Measurements from ENCODE around the gene VENTX.
"Not testable (repeated sequence)": the region's sequence is repeated elsewhere in the genome, so short reads cannot be mapped to it uniquely, and the experiment has no call there.

Gene VENTX

DNA sequence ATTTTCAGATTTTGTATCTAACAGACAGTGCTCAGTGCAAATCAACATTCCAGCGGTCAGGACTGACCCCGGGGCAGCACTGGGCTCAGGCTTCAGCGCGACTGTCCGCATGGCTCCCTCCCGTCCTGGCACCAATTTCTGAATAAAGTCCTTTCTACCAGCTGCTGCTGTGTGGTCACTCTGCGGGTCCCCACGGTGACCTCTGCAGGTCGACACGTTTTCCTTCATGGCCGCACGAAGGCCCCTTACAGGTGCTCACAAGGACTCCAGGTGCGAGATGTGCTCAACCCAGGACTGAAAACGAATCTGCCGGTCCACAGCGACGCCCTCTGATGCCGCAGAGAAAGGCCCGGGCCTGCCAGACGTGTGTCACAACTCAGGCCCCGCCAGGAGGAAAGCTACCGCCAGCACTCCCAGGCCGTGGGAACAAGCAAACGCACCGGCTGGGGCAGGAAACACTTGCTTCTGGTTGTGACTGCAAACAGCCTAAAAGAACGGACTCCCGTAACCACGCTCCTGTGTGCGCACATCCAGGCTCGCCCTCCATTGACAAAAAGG lies 11.3 kb upstream of the VENTX start:
- WGBS, 2 experiments: 87 to 88% methylated on average over 30 of the region's 30 CpGs
- H3K4me1 ChIP-seq (ENCODE audit: control insufficient read depth, insufficient read depth, low read length): peaks cover 4% of the 10 kb centered on the region

DNA sequence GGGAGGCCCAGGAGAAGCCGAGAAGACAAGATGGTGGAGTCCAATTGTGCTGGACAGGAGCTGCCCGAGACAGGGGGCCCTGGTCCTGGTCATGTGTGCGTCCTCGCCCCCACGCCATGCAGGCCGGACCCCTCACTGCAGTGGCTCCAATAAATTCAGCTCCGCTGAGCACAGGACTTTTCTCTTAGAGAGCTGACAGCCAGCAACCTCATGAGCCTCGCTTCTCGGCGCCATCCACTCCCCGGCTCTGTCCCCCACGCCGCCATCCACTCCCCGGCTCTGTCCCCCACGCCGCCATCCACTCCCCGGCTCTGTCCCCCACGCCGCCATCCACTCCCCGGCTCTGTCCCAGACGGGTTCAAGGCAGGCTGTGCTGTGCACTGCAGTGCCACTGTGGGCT lies 10.4 kb upstream of the VENTX start:
- peaks cover 54% of the 10 kb centered on the region for H3K27me3 ChIP-seq (ENCODE audit: control insufficient read depth, insufficient read depth, low read length, poor library complexity, severe bottlenecking)
- no peaks in the 10 kb centered on the region for H3K36me3 ChIP-seq (ENCODE audit: control insufficient read depth, insufficient read depth, low read length)
- H3K4me3 ChIP-seq (ENCODE audit: insufficient read depth, low read depth, low read length): no peak overlapping the region
- H3K4me1 ChIP-seq (ENCODE audit: control insufficient read depth, insufficient read depth, low read length): peaks cover 4% of the 10 kb centered on the region
- WGBS, 2 experiments: 93 to 95% methylated on average over 21 of the region's 21 CpGs
- no peak overlapping the region for H3K27ac ChIP-seq (ENCODE audit: insufficient read depth, low read depth, low read length, poor library complexity, severe bottlenecking)
- H3K9me3 ChIP-seq (ENCODE audit: control insufficient read depth, low read length): no peaks in the 10 kb centered on the region

More for the DNA sequence above, 11.3 kb upstream of the VENTX start:
- Histone ChIP-seq H3K36me3 (ENCODE audit: control insufficient read depth, insufficient read depth, low read length) (no peaks in the 10 kb centered on the region), H3K27me3 (ENCODE audit: control insufficient read depth, insufficient read depth, low read length, poor library complexity, severe bottlenecking) (peaks cover 44% of the 10 kb centered on the region), H3K9me3 (ENCODE audit: control insufficient read depth, low read length) (no peaks in the 10 kb centered on the region), H3K4me3 (ENCODE audit: insufficient read depth, low read depth, low read length) (no peak overlapping the region), H3K27ac (ENCODE audit: insufficient read depth, low read depth, low read length, poor library complexity, severe bottlenecking) (no peak overlapping the region)

DNA sequence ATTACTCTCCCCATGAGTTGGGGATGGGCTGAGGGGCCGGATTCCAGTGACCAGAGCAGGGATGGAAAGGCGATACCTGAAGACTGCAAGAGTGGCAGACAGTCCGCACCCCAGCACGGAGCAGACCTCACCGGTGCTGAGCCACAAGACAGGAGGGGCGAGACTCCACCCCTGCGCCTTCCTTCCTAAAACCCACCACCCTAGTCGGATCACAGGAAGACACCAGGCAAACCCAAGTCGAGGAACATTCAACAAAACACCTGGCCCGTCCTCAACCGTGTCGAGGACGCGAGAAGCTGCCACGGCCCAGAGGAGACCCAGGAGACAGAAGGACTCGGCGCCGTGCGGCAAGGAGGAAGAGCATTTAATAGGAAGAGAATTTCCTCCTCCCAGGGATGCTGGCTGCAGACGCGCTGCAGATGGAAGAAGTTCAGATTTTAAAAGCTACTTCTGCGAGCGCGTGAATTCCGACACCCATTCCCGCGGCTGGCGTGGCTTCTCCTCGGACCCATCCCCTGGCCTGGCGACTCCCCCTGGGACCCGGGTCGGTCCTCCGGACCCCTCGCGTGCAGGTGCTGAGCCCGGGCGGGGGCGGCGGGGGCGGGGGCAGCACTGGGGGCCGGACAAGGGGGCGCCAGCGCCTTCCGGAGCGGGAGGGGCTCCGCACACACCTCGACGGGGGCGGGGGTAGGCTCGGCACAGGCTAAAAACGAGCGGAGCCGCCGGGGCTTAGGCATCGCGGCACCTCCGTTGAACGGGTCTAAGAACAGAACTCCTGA lies 8.2 kb upstream of the VENTX start:
- H3K27ac ChIP-seq (ENCODE audit: insufficient read depth, low read depth, low read length, poor library complexity, severe bottlenecking): no peak overlapping the region
- no peaks in the 10 kb centered on the region for H3K9me3 ChIP-seq (ENCODE audit: control insufficient read depth, low read length)
- 12 to 15% methylated on average over 58 of the region's 58 CpGs for WGBS, 2 experiments
- peak overlapping the region; percentile 10 for H3K4me3 ChIP-seq (ENCODE audit: insufficient read depth, low read depth, low read length)
- H3K4me1 ChIP-seq (ENCODE audit: control insufficient read depth, insufficient read depth, low read length): peaks cover 4% of the 10 kb centered on the region
- H3K27me3 ChIP-seq (ENCODE audit: control insufficient read depth, insufficient read depth, low read length, poor library complexity, severe bottlenecking): peaks cover 75% of the 10 kb centered on the region
- H3K36me3 ChIP-seq (ENCODE audit: control insufficient read depth, insufficient read depth, low read length): no peaks in the 10 kb centered on the region

DNA sequence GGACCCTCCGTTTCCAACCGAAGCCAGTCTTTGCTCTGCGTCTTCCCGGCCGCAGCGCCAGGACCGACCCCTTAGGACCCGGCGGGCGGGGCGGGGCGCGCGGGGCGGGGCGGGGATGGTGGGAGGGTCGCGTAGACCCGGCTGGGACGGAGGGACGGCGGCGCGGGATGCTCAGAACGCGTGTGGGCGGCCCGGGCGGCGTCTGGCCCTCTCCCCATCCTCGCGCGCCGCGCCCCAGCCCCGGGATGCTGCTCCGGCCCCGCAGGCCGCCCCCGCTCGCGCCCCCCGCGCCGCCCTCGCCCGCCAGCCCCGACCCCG lies 7.7 kb upstream of the VENTX start, which contains the start of gene UTF1:
Gene UTF1, plus strand, starts transcription at position 174 of the 318 bp plus-strand sequence. Its CDS starts 72 bp downstream, at position 246.
- Histone ChIP-seq H3K4me1 (ENCODE audit: control insufficient read depth, insufficient read depth, low read length) (peaks cover 4% of the 10 kb centered on the region), H3K27me3 (ENCODE audit: control insufficient read depth, insufficient read depth, low read length, poor library complexity, severe bottlenecking) (peaks cover 81% of the 10 kb centered on the region), H3K36me3 (ENCODE audit: control insufficient read depth, insufficient read depth, low read length) (no peaks in the 10 kb centered on the region), H3K27ac (ENCODE audit: insufficient read depth, low read depth, low read length, poor library complexity, severe bottlenecking) (no peak within 1 kb of the TSS), H3K4me3 (ENCODE audit: insufficient read depth, low read depth, low read length) (peak within 1 kb of the TSS; percentile 25), H3K9me3 (ENCODE audit: control insufficient read depth, low read length) (no peaks in the 10 kb centered on the region)
- 0 to 1% methylated on average over 49 of the region's 49 CpGs for WGBS, 2 experiments

DNA sequence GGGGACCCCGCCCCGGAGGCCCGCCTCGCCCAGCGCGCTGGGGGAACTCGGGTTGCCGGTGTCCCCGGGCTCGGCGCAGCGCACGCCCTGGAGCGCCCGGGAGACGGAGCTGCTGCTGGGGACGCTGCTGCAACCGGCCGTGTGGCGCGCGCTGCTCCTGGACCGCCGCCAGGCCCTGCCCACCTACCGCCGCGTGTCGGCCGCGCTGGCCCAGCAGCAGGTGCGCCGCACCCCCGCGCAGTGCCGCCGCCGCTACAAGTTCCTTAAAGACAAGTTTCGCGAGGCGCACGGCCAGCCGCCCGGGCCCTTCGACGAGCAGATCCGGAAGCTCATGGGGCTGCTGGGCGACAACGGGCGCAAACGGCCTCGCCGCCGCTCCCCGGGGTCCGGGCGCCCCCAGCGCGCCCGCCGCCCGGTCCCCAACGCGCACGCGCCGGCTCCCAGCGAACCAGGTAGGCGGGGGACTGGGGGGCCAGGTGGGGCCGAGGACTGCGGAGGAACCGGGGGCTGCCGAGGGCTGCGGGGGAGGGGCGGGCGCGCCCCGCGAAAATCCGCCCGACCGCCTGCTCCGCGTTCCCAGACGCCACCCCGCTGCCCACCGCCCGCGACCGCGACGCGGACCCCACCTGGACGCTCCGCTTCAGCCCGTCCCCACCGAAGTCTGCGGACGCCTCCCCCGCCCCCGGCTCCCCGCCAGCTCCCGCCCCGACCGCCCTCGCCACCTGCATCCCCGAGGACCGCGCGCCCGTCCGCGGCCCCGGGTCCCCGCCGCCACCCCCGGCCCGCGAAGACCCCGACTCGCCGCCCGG lies 7.1 kb upstream of the VENTX start:
- Histone ChIP-seq H3K36me3 (ENCODE audit: control insufficient read depth, insufficient read depth, low read length) (no peaks in the 10 kb centered on the region), H3K4me1 (ENCODE audit: control insufficient read depth, insufficient read depth, low read length) (peaks cover 6% of the 10 kb centered on the region), H3K27ac (ENCODE audit: insufficient read depth, low read depth, low read length, poor library complexity, severe bottlenecking) (no peak overlapping the region), H3K4me3 (ENCODE audit: insufficient read depth, low read depth, low read length) (peak overlapping the region; percentile 25), H3K27me3 (ENCODE audit: control insufficient read depth, insufficient read depth, low read length, poor library complexity, severe bottlenecking) (peaks cover 87% of the 10 kb centered on the region), H3K9me3 (ENCODE audit: control insufficient read depth, low read length) (no peaks in the 10 kb centered on the region)
- WGBS, 2 experiments: 2 to 3% methylated on average over 122 of the region's 122 CpGs

DNA sequence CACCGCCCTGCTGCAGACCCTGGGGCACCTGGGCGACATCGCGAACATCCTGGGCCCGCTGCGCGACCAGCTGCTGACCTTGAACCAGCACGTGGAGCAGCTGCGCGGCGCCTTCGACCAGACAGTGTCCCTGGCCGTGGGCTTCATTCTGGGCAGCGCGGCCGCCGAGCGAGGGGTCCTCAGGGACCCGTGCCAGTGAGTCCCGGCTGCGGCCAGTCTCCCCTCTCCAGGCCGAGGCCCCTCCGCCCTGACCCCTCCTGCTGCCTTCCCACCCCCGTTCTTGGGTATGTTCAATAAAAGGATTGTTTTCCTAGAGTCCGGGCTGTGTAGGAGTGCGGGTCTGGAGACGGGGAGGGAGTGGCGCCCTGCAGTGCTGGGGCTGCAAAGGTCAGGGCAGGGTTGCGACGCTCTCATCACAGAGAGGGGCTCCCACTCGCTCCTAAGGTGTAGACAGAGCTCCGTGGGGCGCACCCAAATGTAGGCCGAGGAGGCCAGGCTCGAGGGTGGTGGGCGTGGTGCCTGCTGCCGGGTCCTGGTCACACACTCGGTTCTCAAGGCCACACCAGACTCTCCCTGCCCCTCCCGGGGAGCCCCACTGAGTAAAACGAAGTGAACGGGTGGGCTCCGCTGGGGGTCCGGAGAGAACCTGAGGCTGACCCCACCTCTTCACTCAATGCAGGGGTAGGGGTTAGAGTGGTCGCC lies 6.3 kb upstream of the VENTX start:
- Histone ChIP-seq H3K4me1 (ENCODE audit: control insufficient read depth, insufficient read depth, low read length) (peaks cover 14% of the 10 kb centered on the region), H3K27me3 (ENCODE audit: control insufficient read depth, insufficient read depth, low read length, poor library complexity, severe bottlenecking) (peaks cover 93% of the 10 kb centered on the region), H3K36me3 (ENCODE audit: control insufficient read depth, insufficient read depth, low read length) (no peaks in the 10 kb centered on the region), H3K4me3 (ENCODE audit: insufficient read depth, low read depth, low read length) (no peak overlapping the region), H3K9me3 (ENCODE audit: control insufficient read depth, low read length) (no peaks in the 10 kb centered on the region), H3K27ac (ENCODE audit: insufficient read depth, low read depth, low read length, poor library complexity, severe bottlenecking) (no peak overlapping the region)
- 23 to 27% methylated on average over 44 of the region's 44 CpGs for WGBS, 2 experiments

DNA sequence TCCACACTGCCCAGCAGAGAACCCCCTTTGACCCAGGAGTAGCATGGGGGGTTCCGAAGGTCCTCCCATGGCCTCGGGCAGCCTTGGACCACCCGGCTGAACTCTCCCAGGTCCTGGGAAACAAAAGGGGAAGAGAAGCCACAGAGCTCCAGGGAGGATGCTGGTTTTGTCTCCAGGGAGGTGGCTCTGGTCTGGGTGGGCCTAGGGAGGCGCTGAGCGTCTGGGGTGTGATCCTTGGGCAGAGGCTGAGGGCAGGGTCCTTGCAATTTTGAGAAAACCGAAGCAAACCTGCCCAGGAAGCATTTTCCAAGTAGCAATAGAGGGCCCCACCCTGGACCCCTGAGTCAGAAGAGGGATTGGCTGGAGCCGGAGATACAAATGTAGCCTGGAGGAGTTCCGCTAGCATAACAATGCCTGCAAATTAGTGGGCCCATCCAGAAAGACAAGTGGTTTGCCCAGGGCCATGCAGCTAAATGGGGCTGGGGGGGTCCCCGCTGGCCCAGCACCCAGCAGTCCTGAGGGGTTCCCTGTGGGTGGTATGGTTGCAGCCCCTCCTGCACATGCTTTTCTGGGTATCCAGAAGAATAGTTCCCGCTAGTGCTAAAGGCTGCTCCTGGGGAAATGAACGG lies 5.6 kb upstream of the VENTX start:
- Histone ChIP-seq H3K4me3 (ENCODE audit: insufficient read depth, low read depth, low read length) (no peak overlapping the region), H3K27me3 (ENCODE audit: control insufficient read depth, insufficient read depth, low read length, poor library complexity, severe bottlenecking) (peaks cover 95% of the 10 kb centered on the region), H3K9me3 (ENCODE audit: control insufficient read depth, low read length) (no peaks in the 10 kb centered on the region), H3K4me1 (ENCODE audit: control insufficient read depth, insufficient read depth, low read length) (peaks cover 19% of the 10 kb centered on the region), H3K36me3 (ENCODE audit: control insufficient read depth, insufficient read depth, low read length) (no peaks in the 10 kb centered on the region), H3K27ac (ENCODE audit: insufficient read depth, low read depth, low read length, poor library complexity, severe bottlenecking) (no peak overlapping the region)
- 13 to 19% methylated on average over 11 of the region's 11 CpGs for WGBS, 2 experiments

DNA sequence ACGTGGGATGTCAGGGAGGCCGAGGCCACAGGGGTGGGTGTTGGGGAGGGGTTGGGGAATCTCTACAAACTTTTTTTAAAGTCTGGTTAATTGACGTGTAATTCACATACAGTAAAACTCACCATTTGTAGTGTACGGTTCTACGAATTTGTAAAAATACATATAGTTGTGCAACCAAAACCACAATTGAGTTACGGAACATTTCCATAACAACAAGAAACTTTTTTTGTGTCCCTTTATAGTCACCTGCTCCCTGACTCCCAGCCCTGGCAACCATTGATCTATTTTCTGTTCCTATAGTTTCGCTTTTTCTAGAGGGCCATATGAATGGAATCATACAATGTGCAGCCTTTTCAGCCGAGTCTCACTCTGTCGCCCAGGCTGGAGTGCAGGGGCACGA lies 2.9 kb upstream of the VENTX start:
- not testable (repeated sequence) for H3K9me3 ChIP-seq (ENCODE audit: control insufficient read depth, low read length); H3K4me3 ChIP-seq (ENCODE audit: insufficient read depth, low read depth, low read length); H3K27ac ChIP-seq (ENCODE audit: insufficient read depth, low read depth, low read length, poor library complexity, severe bottlenecking); H3K36me3 ChIP-seq (ENCODE audit: control insufficient read depth, insufficient read depth, low read length)
- Histone ChIP-seq H3K4me1 (ENCODE audit: control insufficient read depth, insufficient read depth, low read length) (peaks cover 31% of the 10 kb centered on the region), H3K27me3 (ENCODE audit: control insufficient read depth, insufficient read depth, low read length, poor library complexity, severe bottlenecking) (peaks cover 99% of the 10 kb centered on the region)
- 87 to 92% methylated on average over 6 to 7 of the region's 10 CpGs for WGBS, 2 experiments

DNA sequence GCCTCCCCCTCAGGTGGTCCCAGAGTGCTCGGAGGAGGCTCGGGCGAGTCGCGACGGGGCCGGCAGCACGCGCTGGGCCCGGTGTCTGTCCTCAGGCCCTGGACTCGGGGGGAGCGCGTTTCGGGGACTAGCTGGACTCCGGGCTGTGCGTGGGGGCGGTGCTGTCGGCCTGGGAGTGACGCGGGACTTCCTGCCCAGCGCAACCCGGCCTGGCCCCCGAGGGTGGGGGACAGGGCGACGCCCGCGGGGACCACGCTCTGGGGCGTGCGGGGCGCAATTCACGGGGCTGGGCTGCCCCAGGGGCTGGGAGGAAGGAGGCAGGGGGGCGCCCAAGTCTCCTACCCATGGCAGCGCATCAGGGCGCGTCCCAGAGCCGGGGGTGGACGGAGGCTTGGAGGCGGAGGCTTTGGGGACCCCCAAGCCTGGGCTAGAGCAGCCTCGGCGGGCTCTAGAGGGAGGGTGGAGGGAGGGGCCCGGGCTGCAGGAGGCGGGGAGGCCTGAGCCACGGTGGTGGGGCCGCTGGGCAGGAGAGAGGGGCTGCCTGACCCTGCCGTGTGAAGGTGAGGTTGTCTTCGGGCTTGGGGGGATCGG lies 2.3 kb upstream of the VENTX start:
- Histone ChIP-seq H3K27ac (ENCODE audit: insufficient read depth, low read depth, low read length, poor library complexity, severe bottlenecking) (no peak overlapping the region), H3K4me3 (ENCODE audit: insufficient read depth, low read depth, low read length) (no peak overlapping the region), H3K4me1 (ENCODE audit: control insufficient read depth, insufficient read depth, low read length) (peaks cover 31% of the 10 kb centered on the region), H3K9me3 (ENCODE audit: control insufficient read depth, low read length) (no peaks in the 10 kb centered on the region), H3K27me3 (ENCODE audit: control insufficient read depth, insufficient read depth, low read length, poor library complexity, severe bottlenecking) (peaks cover 93% of the 10 kb centered on the region), H3K36me3 (ENCODE audit: control insufficient read depth, insufficient read depth, low read length) (no peaks in the 10 kb centered on the region)
- 9 to 10% methylated on average over 48 of the region's 48 CpGs for WGBS, 2 experiments

All from ectodermal cell (in vitro differentiated cells).